ENCODE results near the gene RAB39B.
"Not testable (repeated sequence)": the region's sequence is repeated elsewhere in the genome, so short reads cannot be mapped to it uniquely, and the experiment has no call there.

The RAB39B gene, protein sequence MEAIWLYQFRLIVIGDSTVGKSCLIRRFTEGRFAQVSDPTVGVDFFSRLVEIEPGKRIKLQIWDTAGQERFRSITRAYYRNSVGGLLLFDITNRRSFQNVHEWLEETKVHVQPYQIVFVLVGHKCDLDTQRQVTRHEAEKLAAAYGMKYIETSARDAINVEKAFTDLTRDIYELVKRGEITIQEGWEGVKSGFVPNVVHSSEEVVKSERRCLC

GRCh38 chrX:155263854-155264628, at the start of gene RAB39B:
Gene RAB39B, minus strand, starts transcription at chrX:155264491. Its CDS starts 203 bp downstream, at chrX:155264288.
- peak; percentile 66 for DNase-seq

DNA sequence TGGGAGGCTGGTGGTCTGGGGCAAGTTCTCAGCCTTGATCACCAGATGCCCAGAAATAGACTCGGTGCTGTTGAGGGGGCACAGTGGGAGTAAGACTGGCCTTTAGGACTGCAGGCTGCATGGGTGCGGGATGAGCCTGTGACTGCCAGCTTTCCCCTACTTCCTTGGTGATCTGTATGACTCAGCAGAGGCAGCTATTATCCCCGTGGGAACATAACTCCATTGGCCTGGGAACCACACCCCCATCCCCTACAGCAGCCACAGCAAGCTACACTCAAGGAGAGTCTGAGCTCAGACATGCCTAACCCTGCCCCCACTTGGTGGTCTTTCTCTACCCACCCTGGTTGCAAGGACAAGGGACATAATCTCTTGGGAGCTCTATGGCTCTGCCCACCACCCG, 49.5 kb upstream of the RAB39B start:
- DNase-seq: no peak

GRCh38 chrX:155293771-155294170, 29.5 kb upstream of the RAB39B start:
- DNase-seq: no peak

- no peak for DNase-seq
Measured at GRCh38 chrX:155279873-155280272, 15.6 kb upstream of the RAB39B start.

DNA sequence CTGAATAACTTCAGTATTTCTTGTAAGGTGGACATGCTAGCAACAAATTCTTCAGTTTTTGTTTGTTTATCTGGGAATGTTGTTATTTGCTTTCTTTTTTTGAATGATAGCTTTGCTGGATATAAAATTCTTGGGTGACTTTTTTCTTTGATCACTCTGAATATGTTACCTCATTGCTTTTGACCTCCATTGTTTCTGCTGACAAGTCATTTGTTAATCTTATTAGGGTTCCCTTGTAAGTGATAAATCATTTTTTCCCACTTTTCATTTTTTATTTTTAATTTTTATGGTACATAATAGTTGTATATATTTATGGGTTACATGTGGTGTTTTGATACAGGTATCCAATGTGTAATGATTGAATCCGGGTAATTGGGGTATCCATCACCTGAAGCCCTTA, 6.7 kb upstream of the RAB39B start:
- DNase-seq: no peak

DNA sequence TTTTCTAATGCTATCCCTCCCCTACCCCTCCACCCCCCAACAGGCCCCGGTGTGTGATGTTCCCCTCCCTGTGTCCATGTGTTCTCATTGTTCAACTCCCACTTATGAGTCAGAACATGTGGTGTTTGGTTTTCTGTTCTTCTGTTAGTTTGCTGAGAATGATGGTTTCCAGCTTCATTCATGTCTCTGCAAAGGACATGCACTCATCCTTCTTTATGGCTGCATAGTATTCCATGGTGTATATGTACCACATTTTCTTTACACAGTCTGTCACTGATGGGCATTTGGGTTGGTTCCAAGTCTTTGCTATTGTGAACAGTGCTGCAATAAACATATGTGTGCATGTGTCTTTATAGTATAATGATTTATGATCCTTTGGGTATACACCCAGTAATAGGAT, 3.7 kb upstream of the RAB39B start:
- not testable (repeated sequence) for DNase-seq

DNA sequence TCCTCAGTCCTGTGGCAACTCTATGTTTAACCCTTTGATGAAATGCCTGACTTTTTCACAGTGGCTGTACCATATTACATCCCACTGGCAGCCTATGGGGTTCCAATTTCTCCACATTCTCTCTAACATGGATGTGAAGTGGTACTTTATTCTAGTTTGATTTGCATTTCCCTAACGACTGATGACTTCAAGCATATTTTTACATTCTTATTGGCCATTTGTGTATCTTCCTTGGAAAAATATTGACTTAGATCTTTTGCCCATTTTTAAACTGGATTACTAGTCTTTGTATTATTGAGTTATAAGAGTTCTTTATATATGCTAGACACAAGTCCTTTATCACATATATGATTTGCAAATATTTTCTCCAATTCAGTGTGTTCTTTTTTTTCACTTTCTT, 2.1 kb upstream of the RAB39B start:
- no peak for DNase-seq

DNA sequence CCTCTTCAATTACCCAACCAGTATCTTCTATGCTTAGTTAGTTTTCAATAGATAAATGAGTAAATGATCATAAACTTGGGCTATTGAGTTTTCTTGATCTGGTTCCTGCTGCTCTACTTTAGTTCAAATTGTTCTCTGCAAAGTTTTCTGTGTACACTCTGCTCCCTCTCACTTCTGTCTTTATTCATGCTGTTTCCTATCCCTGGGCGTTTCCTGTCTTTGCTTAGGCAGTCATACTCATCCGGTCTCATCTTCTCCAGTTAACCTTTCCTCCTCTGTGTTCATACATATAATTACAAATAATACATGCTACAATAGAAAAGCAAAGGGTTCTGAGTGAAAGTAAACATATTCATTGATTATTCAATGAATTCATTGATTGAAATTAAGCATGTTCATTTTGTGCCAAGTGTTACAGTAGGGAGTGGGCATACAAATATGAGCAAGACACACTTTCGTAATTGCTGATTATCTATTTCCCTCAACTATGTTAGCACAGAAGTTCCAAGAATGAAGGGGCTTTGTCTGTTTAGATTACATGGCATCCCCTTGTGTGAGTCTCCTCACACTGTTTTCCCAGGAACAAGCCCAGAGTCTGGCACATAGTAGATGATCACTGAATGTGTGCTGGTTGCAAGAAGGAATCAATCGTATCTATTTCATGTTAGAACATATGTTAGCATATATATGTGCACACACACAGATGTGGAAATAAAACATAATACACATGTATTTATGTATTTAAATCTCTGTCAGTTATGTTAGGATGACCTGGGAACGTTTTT, 1.1 kb downstream of the RAB39B start:
- no peak for DNase-seq

- no peak for DNase-seq
Measured at GRCh38 chrX:155259752-155260151, 4.5 kb downstream of the RAB39B start.

- DNase-seq: no peak
Measured at GRCh38 chrX:155251391-155251790, 12.9 kb downstream of the RAB39B start.

DNA sequence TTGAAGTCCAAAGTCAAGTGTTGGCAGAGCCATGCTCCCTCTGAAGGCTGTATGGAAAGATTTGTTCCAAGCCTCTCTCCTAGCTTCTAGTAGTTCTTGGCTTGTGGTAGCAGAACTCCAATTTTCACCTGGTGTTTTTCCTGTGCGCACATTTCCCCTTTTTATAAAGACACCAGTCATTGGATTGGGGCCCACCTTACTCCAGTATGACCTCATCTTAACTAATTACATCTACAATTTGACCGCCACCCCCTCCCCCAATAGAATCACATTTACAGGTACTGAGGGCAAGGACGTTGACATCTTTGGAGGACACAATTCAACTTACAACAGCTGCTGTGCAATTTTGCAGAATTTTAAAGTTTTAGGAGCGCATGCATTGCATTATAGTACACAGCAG, 16.8 kb downstream of the RAB39B start:
- no peak for DNase-seq

- DNase-seq: no peak
Measured at GRCh38 chrX:155246748-155247147, 17.5 kb downstream of the RAB39B start.

- no peak for DNase-seq
Measured at GRCh38 chrX:155242300-155242699, 22.0 kb downstream of the RAB39B start.

DNA sequence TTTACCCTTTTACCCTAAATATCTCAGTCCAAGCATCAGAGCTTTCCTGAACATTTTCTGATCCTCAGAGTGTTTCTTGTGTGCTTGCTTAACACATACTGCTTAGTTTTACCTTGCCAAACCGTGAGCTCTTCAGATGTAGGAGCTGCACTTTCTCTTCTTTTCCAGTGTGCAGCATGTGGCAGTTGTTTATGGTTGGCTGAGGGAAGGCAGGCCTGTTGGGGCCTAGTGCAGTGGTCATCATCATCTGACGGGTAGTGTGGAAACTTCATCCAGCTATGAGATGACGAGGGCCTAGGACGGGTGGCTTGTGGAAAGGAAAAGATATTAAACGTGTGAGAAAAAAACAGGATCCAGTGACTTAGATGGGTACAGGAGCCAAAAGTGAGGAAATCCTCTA, 26.6 kb downstream of the RAB39B start:
- DNase-seq: no peak

DNA sequence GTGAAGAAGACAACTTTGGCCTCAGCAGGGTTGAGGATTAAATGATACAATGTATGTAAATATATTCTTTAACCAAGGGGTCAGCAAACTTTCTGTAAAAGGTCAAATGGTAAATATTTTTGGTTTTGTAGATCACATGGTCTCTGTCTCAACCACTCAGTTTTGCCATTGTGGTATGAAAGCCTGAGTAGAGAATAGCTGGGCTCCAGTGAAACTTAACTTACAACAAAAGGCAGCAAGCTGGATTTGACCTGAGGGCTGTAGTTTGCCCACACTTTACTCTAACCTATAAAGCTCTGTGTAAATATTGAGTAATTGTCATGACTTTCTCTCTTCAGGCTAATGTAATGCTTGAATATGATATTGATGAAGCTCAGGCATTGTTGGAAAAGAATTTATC, 28.4 kb downstream of the RAB39B start:
- no peak for DNase-seq

GRCh38 chrX:155231163-155231562, 33.1 kb downstream of the RAB39B start:
- no peak for DNase-seq

DNA sequence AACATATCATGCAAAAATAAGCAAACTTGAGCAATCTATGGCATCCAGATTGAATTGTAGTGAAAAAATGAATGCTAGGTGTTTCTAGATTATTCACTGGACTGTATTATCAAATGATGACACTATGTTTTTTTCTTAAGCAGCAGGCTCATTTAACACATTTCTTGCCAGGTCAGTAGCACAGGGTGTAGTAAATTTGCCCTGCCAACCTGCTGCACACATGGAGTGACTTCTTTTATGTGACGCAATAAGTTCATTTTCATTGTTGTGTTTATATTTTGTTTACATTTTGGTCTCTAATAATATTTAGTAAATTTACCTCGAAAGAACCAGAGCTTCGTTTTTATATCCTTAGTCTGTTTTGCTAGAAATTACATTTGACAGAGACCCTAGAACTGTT, 38.5 kb downstream of the RAB39B start:
- no peak for DNase-seq

DNA sequence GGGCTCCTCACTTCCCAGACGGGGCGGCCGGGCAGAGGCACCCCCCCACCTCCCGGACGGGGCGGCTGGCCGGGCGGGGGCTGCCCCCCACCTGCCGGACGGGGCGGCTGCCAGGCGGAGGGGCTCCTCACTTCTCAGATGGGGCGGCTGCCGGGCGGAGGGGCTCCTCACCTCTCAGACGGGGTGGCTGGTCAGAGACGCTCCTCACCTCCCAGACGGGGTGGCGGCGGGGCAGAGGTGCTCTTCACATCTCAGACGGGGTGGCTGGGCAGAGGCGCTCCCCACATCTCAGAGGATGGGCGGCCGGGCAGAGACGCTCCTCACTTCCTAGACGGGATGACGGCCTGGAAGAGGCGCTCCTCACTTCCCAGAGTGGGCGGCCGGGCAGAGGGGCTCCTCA, 40.5 kb downstream of the RAB39B start:
- not testable (repeated sequence) for DNase-seq

- DNase-seq: no peak
Measured at GRCh38 chrX:155221351-155221750, 42.9 kb downstream of the RAB39B start.

GRCh38 chrX:155218777-155219176, 45.5 kb downstream of the RAB39B start:
- no peak for DNase-seq

GRCh38 chrX:155216940-155217440, 47.3 kb downstream of the RAB39B start:
- no peak for DNase-seq

DNA sequence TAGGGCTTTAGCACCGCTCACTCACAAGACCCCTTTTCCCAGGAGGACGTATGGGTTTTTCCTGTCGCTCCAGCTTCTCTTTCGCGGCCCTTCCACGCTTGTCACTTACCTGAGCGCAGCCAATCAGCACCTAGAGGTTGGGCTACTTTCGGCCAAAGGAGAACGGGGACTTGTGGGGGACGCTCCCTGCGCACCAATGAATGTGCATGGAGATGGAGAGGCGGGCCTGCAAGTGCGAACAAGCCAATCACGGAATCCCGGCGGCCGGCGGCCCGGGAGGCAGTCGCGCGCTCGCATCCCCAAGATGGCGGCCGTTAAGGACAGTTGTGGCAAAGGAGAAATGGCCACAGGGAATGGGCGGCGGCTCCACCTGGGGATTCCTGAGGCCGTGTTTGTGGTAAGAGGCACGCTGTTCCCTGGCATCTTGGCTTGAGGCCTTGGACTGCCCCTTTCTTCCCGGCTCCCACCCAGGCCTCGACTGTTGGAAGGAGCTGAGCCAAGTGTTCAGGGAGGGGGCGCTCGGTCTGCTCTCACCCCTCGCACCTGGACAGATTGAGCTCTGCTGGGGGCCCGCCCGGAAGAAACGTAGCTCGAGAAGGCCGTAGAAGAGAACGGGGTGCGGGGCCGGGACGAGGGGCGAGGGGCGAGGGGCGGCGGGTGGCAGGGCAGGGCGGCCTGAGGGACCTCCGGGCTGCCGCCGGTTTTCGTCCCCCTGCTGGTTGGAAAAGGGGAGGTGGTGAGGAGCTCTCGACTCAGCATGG, 47.9 kb downstream of the RAB39B start, which contains the start of gene VBP1:
Gene VBP1 (plus strand): TSS at position 282 of the 761 bp plus-strand sequence. CDS start 23 bp downstream, at position 305.
- peak; percentile 95 for DNase-seq

Measured in DMS 273 treated with DMSO at 0.1 percent for 48 hours (cell line).